GM10266 (cell line): ENCODE data around the gene CLCN6.

Experiments used
- DNase-seq: peaks from one replicate; pipeline ENCODE4 v3.0.0; 2012; ENCODE audit errors: extremely low spot score
- CTCF ChIP-seq: IDR thresholded peaks from 2 replicates; pipeline ENCODE4 v1.5.1; 2012; ENCODE audit warnings: mild to moderate bottlenecking, low read depth; ENCODE audit not compliant: control insufficient read depth, insufficient read depth; ENCODE audit errors: missing control alignments

Gene CLCN6

GRCh38 chr1:11779715-11780379 lies 26.1 kb upstream of the CLCN6 start:
- DNase-seq, result no peak
- TF ChIP-seq CTCF, result no peak

- no peak for TF ChIP-seq CTCF
- DNase-seq, result no peak
Observed at GRCh38 chr1:11780380-11781147, 25.4 kb upstream of the CLCN6 start.

GRCh38 chr1:11781297-11781696 lies 24.7 kb upstream of the CLCN6 start:
- TF ChIP-seq CTCF, result no peak
- DNase-seq, result no peak

- no peak for TF ChIP-seq CTCF
- no peak for DNase-seq
Observed at GRCh38 chr1:11782127-11782708, 23.8 kb upstream of the CLCN6 start.

- TF ChIP-seq CTCF, result no peak
- DNase-seq, result no peak
Observed at GRCh38 chr1:11783556-11783955, 22.4 kb upstream of the CLCN6 start.

GRCh38 chr1:11784256-11784992 lies 21.6 kb upstream of the CLCN6 start:
- DNase-seq, result no peak
- no peak for TF ChIP-seq CTCF
